Nephron progenitor cell (in vitro differentiated cells): ENCODE results near the gene NCS1.

Experiments used
- DNase-seq: peaks from one replicate; pipeline ENCODE4 v3.0.0; 2021
- H3K27ac Mint-ChIP-seq: 2 replicates; pipeline ENCODE4 v1.8.0; 2021; ENCODE audit warnings: mild to moderate bottlenecking, moderate library complexity, mixed read lengths
- H3K27me3 Mint-ChIP-seq: 2 replicates; pipeline ENCODE4 v1.8.0; 2021; ENCODE audit warnings: mild to moderate bottlenecking, low read depth, mixed read lengths; ENCODE audit not compliant: poor library complexity
- H3K36me3 Mint-ChIP-seq: 2 replicates; pipeline ENCODE4 v1.8.0; 2021; ENCODE audit warnings: low read depth, mixed read lengths
- H3K4me1 Mint-ChIP-seq: 2 replicates; pipeline ENCODE4 v1.8.0; 2021; ENCODE audit warnings: mixed read lengths
- H3K4me3 Mint-ChIP-seq: 2 replicates; pipeline ENCODE4 v1.8.0; 2021; ENCODE audit warnings: mild to moderate bottlenecking, moderate library complexity, mixed read lengths
- H3K9me3 Mint-ChIP-seq: 2 replicates; pipeline ENCODE4 v1.8.0; 2021; ENCODE audit warnings: mild to moderate bottlenecking, moderate library complexity, mixed read lengths
- TF ChIP-seq, protein P1 (sequence below): fragments of 200-600 bp; sonication (generic); IDR thresholded peaks from 2 replicates; pipeline ENCODE4 v1.5.0; 2021; ENCODE audit warnings: antibody characterized with exemption

NCS1 gene

DNA sequence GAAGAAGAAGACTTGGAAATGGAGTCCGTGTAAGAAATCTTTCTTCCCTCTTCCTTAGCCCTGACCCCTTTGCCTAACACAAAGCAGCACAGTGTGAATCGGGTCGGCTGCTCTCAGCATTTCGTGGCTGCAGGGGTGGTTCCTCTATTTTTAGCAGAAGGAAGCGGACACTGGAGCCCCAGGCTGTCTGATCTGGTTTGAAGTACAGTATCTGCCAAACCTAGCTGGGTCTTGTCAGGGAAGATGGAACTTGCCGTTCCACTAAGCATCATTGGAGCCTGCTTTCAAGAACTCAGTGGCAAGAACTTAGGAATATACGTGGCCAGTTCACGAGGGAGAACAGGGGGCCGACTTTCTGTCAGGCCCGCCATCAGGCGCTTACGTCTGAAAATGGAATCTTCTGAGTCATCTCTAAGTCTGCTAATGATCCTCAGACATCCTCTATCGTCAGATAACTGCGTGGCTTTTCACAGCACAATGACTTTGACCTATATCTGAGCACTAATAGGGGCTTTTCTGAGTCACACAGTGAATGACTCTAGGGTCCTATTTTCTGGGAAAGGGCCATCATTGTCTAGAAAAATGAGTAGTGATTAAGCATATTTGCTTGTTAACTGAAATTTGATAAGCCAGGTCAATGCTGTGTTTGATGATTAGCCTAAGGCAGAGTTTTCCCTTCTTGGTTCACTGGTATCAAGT lies 43.3 kb upstream of the NCS1 start:
- H3K36me3 Mint-ChIP-seq, result peaks cover 60% of the 10 kb centered on the region
- H3K9me3 Mint-ChIP-seq, result no peaks in the 10 kb centered on the region
- H3K27me3 Mint-ChIP-seq, result no peaks in the 10 kb centered on the region
- no peak for DNase-seq
- H3K4me1 Mint-ChIP-seq, result peaks cover 36% of the 10 kb centered on the region
- TF ChIP-seq, protein P1, sequence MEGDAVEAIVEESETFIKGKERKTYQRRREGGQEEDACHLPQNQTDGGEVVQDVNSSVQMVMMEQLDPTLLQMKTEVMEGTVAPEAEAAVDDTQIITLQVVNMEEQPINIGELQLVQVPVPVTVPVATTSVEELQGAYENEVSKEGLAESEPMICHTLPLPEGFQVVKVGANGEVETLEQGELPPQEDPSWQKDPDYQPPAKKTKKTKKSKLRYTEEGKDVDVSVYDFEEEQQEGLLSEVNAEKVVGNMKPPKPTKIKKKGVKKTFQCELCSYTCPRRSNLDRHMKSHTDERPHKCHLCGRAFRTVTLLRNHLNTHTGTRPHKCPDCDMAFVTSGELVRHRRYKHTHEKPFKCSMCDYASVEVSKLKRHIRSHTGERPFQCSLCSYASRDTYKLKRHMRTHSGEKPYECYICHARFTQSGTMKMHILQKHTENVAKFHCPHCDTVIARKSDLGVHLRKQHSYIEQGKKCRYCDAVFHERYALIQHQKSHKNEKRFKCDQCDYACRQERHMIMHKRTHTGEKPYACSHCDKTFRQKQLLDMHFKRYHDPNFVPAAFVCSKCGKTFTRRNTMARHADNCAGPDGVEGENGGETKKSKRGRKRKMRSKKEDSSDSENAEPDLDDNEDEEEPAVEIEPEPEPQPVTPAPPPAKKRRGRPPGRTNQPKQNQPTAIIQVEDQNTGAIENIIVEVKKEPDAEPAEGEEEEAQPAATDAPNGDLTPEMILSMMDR, result no peak
- H3K27ac Mint-ChIP-seq, result peak overlapping the region; percentile 85
- no peak overlapping the region for H3K4me3 Mint-ChIP-seq

DNA sequence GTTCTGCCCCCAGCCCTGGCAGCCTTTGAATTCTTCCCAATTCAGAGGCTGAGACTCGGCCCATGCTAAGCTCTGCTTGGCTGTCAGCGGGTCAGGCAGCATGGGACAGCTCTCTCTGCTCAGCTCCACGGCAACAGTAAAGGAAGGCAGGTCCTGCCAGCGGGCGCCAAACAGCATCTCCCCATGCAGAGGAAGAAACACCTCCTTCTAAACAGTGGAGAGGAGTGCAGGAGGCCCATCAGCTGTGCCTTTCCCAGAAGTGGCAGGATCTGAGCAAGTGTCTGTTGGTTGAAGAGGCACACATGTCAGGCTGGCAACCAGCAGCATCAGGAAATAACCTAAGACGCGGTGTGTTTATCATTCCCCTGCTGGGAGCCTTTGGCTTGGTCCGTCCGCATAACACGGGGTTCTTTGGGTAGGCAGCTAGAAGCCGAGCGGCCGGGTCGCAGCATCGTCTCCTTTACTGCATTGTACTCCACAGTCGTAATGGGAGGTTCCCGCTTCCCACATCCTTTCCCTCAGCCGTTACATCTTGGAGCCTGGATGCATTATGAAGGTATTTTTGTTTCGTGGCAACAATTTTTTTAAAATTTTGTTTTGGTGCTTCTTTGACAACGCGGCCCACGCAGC lies 42.7 kb upstream of the NCS1 start:
- Mint-ChIP-seq H3K4me1 (peaks cover 29% of the 10 kb centered on the region), H3K9me3 (no peaks in the 10 kb centered on the region), H3K27me3 (no peaks in the 10 kb centered on the region), H3K36me3 (peaks cover 59% of the 10 kb centered on the region), H3K4me3 (no peak overlapping the region), H3K27ac (peak overlapping the region; percentile 51)
- TF ChIP-seq, protein P1, result no peak
- DNase-seq, result no peak

DNA sequence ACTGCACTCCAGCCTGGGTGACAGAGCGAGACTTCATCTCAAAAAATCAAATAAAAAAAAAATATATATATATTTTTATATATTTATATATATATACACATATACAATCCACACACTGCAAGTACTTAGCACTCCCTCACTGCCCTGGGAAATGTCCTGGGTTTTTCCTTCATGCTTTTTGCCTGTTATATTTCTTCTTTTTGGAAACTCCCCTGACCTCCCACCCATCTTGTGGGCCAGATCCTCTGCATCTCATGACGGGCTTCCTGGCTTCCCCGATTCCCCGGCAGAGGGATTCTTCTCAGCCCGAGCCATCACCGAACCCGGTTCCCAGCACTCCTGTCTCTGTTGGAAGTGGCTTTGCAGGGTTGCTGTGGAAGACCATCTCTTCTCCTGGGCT lies 39.5 kb upstream of the NCS1 start:
- H3K9me3 Mint-ChIP-seq, result no peaks in the 10 kb centered on the region
- H3K4me1 Mint-ChIP-seq, result peaks cover 37% of the 10 kb centered on the region
- TF ChIP-seq, protein P1, result no peak
- peaks cover 67% of the 10 kb centered on the region for H3K36me3 Mint-ChIP-seq
- H3K27ac Mint-ChIP-seq, result peak overlapping the region; percentile 87
- DNase-seq, result no peak
- no peak overlapping the region for H3K4me3 Mint-ChIP-seq
- peaks cover 3% of the 10 kb centered on the region for H3K27me3 Mint-ChIP-seq

DNA sequence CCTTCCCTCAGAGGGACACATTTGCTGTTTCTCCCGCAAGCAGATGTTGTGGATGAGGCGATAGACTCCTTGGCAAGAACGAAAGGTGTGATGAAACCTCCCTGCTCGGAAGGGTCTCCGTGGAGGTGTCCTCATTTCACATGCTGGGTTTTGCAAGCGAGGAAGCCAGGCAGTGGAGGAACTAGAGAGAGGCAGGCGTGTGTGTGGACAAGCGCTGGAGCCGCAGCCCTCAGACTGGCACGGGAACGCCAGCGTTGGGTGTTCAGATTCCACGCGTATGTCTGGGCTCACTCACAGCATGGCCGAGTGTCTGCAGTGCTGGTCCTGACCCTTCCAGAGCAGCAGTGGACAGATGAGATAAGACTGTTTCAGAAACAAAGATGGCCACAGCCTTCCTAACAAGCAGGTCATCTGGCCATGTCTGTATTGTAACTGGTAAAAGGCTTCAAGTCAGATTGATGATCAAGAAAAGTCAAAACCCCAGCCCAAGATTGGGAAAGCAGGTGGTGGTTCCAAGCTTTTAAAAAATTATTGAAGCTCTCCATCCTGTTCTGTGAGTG lies 35.0 kb upstream of the NCS1 start:
- Mint-ChIP-seq H3K36me3 (peaks cover 36% of the 10 kb centered on the region), H3K9me3 (no peaks in the 10 kb centered on the region), H3K4me1 (peaks cover 76% of the 10 kb centered on the region), H3K27ac (peak overlapping the region; percentile 77), H3K4me3 (no peak overlapping the region), H3K27me3 (peaks cover 6% of the 10 kb centered on the region)
- TF ChIP-seq, protein P1, result no peak
- DNase-seq, result no peak

DNA sequence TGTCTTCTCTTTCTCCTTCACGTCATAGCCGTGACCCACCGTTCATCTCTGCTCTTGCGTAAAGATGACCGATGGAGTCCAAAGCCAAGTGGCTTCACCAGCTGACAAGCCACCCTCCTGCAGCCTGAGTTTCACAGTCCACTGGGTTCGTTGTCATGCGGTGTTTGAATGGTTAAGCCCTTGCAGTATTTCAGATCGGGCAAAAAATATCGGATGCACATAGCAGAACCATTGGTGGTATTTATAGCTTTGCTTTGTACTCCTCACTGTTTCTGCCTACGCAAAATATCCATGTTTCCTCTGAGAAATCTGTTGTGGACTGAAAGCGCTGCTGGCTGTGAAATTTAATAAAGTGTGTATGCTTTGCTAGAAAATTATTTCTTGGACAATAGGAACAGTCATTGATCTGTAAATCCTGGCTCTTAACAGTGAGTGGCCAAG lies 34.5 kb upstream of the NCS1 start:
- TF ChIP-seq, protein P1, result no peak
- Mint-ChIP-seq H3K36me3 (peaks cover 36% of the 10 kb centered on the region), H3K27ac (peak overlapping the region; percentile 80), H3K9me3 (no peaks in the 10 kb centered on the region), H3K4me1 (peaks cover 80% of the 10 kb centered on the region), H3K4me3 (no peak overlapping the region), H3K27me3 (peaks cover 6% of the 10 kb centered on the region)
- no peak for DNase-seq
